ENCODE results near the gene SEMA5B.

Gene SEMA5B

GRCh38 chr3:122998206-122998605 is 29.4 kb downstream of the SEMA5B start:
- H3K27ac ChIP-seq = no peak overlapping the region
- H3K79me2 ChIP-seq (ENCODE audit: insufficient read depth, low read depth) = no peaks in the 10 kb centered on the region
- no peak overlapping the region for H2AFZ ChIP-seq (ENCODE audit: low read depth)
- no peak overlapping the region for H3K4me3 ChIP-seq (IDR thresholded peaks at IDR 0.05; ENCODE audit: insufficient read depth, low read depth, low read length)
- H3K4me1 ChIP-seq (ENCODE audit: low read depth, poor library complexity, severe bottlenecking) = no peaks in the 10 kb centered on the region
- no peaks in the 10 kb centered on the region for H3K36me3 ChIP-seq (ENCODE audit: insufficient read depth)
- no peak overlapping the region for H3K4me2 ChIP-seq
- TF ChIP-seq CTCF (conservative IDR thresholded peaks at IDR 0.05; ENCODE audit: low read depth, low read length) = no peak
- H3K27me3 ChIP-seq (ENCODE audit: insufficient read depth, low read depth) = no peaks in the 10 kb centered on the region
- H3K9ac ChIP-seq = no peak overlapping the region
- H4K20me1 ChIP-seq (ENCODE audit: insufficient read depth) = no peaks in the 10 kb centered on the region

- Histone ChIP-seq H3K4me1 (ENCODE audit: low read depth, poor library complexity, severe bottlenecking) (no peaks in the 10 kb centered on the region), H4K20me1 (ENCODE audit: insufficient read depth) (no peaks in the 10 kb centered on the region), H3K9ac (no peak overlapping the region), H3K27ac (no peak overlapping the region), H2AFZ (ENCODE audit: low read depth) (no peak overlapping the region), H3K4me2 (no peak overlapping the region), H3K4me3 (IDR thresholded peaks at IDR 0.05; ENCODE audit: insufficient read depth, low read depth, low read length) (no peak overlapping the region), H3K27me3 (ENCODE audit: insufficient read depth, low read depth) (peaks cover 3% of the 10 kb centered on the region; the same call in 1 of the 2 replicates), H3K79me2 (ENCODE audit: insufficient read depth, low read depth) (no peaks in the 10 kb centered on the region), H3K36me3 (ENCODE audit: insufficient read depth) (no peaks in the 10 kb centered on the region)
- no peak for TF ChIP-seq CTCF (conservative IDR thresholded peaks at IDR 0.05; ENCODE audit: low read depth, low read length)
Measured at GRCh38 chr3:122996038-122996580, 31.5 kb downstream of the SEMA5B start.

GRCh38 chr3:122994954-122995353 is 32.6 kb downstream of the SEMA5B start:
- Histone ChIP-seq H4K20me1 (ENCODE audit: insufficient read depth) (no peaks in the 10 kb centered on the region), H3K4me1 (ENCODE audit: low read depth, poor library complexity, severe bottlenecking) (no peaks in the 10 kb centered on the region), H3K4me3 (IDR thresholded peaks at IDR 0.05; ENCODE audit: insufficient read depth, low read depth, low read length) (no peak overlapping the region), H3K36me3 (ENCODE audit: insufficient read depth) (no peaks in the 10 kb centered on the region), H3K27me3 (ENCODE audit: insufficient read depth, low read depth) (peaks cover 3% of the 10 kb centered on the region; the same call in 1 of the 2 replicates), H3K27ac (no peak overlapping the region), H3K4me2 (no peak overlapping the region), H3K9ac (no peak overlapping the region), H3K79me2 (ENCODE audit: insufficient read depth, low read depth) (no peaks in the 10 kb centered on the region), H2AFZ (ENCODE audit: low read depth) (no peak overlapping the region)
- no peak for TF ChIP-seq CTCF (conservative IDR thresholded peaks at IDR 0.05; ENCODE audit: low read depth, low read length)

GRCh38 chr3:122993124-122993978 is 34.2 kb downstream of the SEMA5B start:
- Histone ChIP-seq H4K20me1 (ENCODE audit: insufficient read depth) (no peaks in the 10 kb centered on the region), H3K27ac (no peak overlapping the region), H3K9ac (no peak overlapping the region), H3K27me3 (ENCODE audit: insufficient read depth, low read depth) (peaks cover 3% of the 10 kb centered on the region; the same call in 1 of the 2 replicates), H3K36me3 (ENCODE audit: insufficient read depth) (no peaks in the 10 kb centered on the region), H3K4me2 (no peak overlapping the region), H3K4me3 (IDR thresholded peaks at IDR 0.05; ENCODE audit: insufficient read depth, low read depth, low read length) (no peak overlapping the region), H3K4me1 (ENCODE audit: low read depth, poor library complexity, severe bottlenecking) (no peaks in the 10 kb centered on the region), H3K79me2 (ENCODE audit: insufficient read depth, low read depth) (no peaks in the 10 kb centered on the region), H2AFZ (ENCODE audit: low read depth) (no peak overlapping the region)
- TF ChIP-seq CTCF (conservative IDR thresholded peaks at IDR 0.05; ENCODE audit: low read depth, low read length) = no peak

Data from KMS-11 (cell line).